HTERT RPE-1 (cell line): ENCODE measurements around the gene PLA2G5.

ENCODE experiments used
- in situ Hi-C: fragments of 300-500 bp; cut with MboI; formaldehyde crosslinking; loops from 4 replicates; pipeline ENCODE4 v1.14.3; 2020; ENCODE audit warnings: low sequenced_read_pairs

Gene PLA2G5

GRCh38 chr1:20089328-20090077, 19.5 kb downstream of the PLA2G5 start:
- in situ Hi-C loops: no loop called here

GRCh38 chr1:20090119-20090518, 20.1 kb downstream of the PLA2G5 start:
- in situ Hi-C loops: no loop called here

- in situ Hi-C loops: no loop called here
Measured at GRCh38 chr1:20090641-20091040, 20.6 kb downstream of the PLA2G5 start.

- in situ Hi-C loops: no loop called here
Measured at GRCh38 chr1:20093303-20093702, 23.3 kb downstream of the PLA2G5 start.

DNA sequence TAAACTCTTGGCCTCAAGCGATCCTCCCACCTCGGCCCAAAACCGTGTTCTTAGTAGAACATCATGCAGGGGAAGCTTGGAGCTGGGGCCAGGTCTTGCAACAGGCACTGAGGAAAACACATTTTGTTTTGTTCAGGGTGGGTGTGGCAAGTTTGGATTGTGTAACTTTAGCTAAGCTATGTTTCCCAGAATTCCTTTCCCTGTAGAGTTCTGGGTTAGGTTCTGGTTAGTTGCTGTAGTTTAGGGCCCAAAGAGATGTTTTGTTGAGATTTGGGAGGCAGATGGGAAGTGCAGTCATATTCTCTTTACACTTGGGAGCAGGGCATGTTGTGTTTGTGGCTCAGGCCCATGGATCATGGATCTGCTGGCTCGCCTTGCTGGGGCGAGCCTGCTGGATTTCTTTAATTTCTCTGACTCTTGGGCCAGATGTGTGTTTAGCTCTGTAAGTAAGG, 24.0 kb downstream of the PLA2G5 start:
- in situ Hi-C loops: no loop called here

GRCh38 chr1:20095564-20096434, 25.8 kb downstream of the PLA2G5 start:
- in situ Hi-C loops: no loop called here

DNA sequence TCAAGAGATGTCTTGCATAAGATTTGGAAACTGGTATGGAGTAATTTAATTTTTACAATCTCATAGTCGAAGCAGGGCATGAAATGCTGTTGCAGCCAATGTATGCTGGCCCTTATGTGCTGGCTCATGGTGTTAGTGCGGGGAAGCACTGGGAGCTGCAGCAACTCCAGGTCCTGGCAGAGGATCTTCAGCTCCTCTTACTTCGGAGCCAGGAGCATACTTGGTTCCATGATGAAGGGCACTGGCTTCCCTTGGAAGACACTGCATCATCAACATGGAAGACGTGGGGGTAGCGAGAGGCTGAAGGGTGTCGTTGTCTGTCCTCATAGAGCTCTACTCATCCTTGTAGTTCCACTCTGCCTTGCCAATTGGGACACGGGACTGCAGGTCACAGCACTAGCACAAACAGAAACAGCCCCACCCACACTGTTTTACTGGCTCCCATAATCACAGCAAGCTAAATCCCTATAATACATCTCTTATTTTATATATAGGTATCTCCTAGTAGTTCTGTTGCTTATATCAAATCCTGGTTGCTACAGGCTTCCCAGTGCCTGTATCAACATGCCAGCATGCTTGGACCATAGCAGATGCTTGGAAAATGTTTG, 26.9 kb downstream of the PLA2G5 start:
- in situ Hi-C loops: no loop called here

GRCh38 chr1:20099533-20099932, 29.5 kb downstream of the PLA2G5 start:
- in situ Hi-C loops: no loop called here

- in situ Hi-C loops: no loop called here
Measured at GRCh38 chr1:20100632-20101355, 30.8 kb downstream of the PLA2G5 start.

- in situ Hi-C loops: no loop called here
Measured at GRCh38 chr1:20102875-20103274, 32.9 kb downstream of the PLA2G5 start.

GRCh38 chr1:20105856-20106255, 35.9 kb downstream of the PLA2G5 start:
- in situ Hi-C loops: no loop called here

DNA sequence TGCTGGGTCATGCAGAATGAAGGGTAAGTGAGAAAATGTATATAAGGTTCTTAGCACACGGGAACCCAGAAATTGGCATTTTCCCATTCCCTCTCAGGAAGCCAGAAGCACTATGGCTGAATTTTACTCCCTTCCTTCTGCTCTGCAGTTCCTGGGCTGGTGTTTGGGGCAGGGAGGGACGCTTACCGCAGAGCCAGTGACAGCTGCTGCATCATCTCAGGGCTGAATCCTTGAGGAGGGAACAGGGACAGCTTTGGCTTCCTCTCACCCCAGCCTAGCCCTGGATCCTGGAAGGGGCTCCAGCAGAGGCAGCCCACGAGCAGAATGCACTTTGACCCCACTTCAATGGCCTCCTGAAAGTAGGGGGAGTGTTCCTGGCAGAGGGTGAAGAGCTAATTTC, 37.4 kb downstream of the PLA2G5 start:
- in situ Hi-C loops: no loop called here

GRCh38 chr1:20107796-20108195, 37.8 kb downstream of the PLA2G5 start:
- in situ Hi-C loops: no loop called here

GRCh38 chr1:20108366-20109123, 38.6 kb downstream of the PLA2G5 start:
- in situ Hi-C loops: no loop called here

GRCh38 chr1:20109223-20109856, 39.3 kb downstream of the PLA2G5 start:
- in situ Hi-C loops: no loop called here

GRCh38 chr1:20110679-20111078, 40.7 kb downstream of the PLA2G5 start:
- in situ Hi-C loops: no loop called here

DNA sequence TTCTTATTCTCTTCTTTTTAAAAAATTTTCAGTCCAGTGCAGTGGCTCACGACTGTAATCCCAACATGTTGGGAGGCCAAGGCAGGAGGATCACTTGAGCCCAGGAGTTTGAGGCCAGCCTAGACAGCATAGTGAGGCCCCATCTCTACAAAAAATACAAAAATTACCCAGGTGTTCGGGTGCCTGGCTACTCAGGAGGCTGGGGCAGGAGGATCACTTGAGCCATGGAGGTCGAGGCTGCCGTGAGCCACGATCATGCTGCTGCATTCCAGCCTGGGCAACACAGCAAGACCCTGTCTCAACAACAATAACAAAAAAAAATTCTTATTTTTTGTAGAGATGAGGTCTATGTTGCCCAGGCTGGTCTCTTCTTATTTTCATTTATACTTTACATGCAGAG, 41.5 kb downstream of the PLA2G5 start:
- in situ Hi-C loops: no loop called here

DNA sequence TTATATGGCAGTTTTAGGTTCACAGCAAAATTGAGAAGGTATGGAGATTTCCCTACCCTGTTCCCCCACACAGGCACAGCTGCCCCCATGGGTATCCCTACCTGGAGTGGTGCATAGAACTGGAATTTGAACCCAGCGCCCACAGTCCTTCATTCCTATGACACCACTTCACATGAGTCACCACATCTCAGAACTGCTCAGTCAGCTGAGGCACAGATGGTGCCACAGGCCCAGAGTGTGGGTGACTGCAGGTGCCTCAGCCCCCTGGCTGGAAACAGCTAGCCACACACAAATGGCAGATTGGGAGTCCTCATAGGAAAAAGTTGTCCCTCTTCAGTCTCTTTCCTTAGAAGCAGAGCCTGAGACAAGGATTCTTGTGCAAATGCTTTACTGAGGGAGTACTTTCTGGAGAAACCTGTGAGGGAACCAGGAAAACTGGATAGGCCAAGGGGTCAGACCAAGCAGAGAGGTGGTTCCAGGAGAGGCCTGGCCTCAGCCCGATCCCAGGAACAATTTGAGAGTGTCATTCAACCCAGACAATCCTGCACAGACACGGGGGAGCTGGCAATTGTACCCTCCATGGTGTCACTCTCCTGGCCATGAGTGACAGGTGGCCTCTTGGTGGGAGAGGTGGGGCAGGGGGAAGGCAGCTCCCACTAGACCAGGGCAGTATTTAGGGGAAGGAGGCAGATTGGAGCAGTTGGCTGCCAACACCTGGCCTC, 42.4 kb downstream of the PLA2G5 start:
- in situ Hi-C loops: no loop called here

DNA sequence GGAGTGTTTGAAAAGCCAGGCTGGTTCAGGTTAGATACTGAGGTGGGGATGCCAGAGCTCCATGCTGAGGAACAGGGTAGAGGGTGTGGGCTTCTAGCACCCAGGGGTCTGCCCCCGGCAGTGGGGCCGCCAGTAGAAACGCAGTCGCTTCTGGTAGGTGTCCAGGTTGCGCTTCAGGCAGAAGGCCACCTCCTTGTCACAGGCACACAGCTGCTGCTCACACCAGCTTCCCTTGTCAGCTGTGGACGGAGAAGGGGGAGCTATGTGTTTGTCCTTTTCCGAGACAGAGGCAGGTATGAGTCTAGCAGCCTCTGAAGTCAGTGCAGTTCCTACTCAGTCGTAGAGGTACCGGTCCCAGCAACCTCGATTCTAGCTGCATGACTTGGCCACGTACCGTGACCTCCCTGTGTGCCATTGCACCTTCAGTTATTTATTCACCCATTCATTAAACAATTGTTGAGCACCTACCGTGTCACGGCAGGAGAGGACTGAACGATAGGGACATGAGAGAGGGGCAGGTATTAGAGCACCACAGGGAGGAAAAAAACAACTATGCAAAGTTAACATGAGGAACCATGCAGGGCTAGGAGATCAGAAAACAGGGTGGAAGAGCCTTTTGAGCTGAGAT, 44.1 kb downstream of the PLA2G5 start:
- in situ Hi-C loops: no loop called here
